Psoas muscle (tissue), 8 donors: ENCODE measurements around the gene RALGAPA2. TPM values are rescaled to one million over a fixed set of nuclear protein-coding genes. Genes with fewer than 3 reads are reported as not detected.

Source experiments
- ATAC-seq, 4 donors: fragments of 200-7000 bp; cut with Tn5 transposase; one replicate each; pipeline ENCODE4 v1.9.1; 2020; ENCODE audit warnings: moderate library complexity in 3 of 4, mild to moderate bottlenecking in 2 of 4
- DNase-seq, 2 donors: peaks; one replicate each; pipeline ENCODE4 v3.0.0-alpha.2; 2020
- H3K27ac ChIP-seq: fragments of 200-600 bp; one replicate; pipeline ENCODE4 v1.8.0; 2022
- H3K27me3 ChIP-seq, 3 donors: fragments of 200-600 bp in 1 of 3; one replicate each; pipeline versions ENCODE4 v1.6.1 to v1.8.0; 2013 to 2022; ENCODE audit warnings: low read length in 2 of 3, mild to moderate bottlenecking in 2 of 3, moderate library complexity in 1 of 3; ENCODE audit not compliant: insufficient read depth in 3 of 3
- H3K36me3 ChIP-seq, 2 donors: fragments of 200-600 bp in 1 of 2; one replicate each; pipeline versions ENCODE4 v1.6.1 to v1.8.0; 2013 to 2022; ENCODE audit warnings: low read depth in 1 of 2, mild to moderate bottlenecking in 1 of 2, moderate library complexity in 1 of 2; ENCODE audit not compliant: insufficient read depth in 1 of 2
- H3K4me1 ChIP-seq: fragments of 200-600 bp; one replicate; pipeline ENCODE4 v1.8.0; 2022
- H3K4me3 ChIP-seq: fragments of 200-600 bp; one replicate; pipeline ENCODE4 v1.8.0; 2022; ENCODE audit warnings: mild to moderate bottlenecking
- H3K9me3 ChIP-seq: fragments of 200-600 bp; one replicate; pipeline ENCODE4 v1.8.0; 2022
- WGBS, 3 donors: extraction: QIAGEN DNeasy Blood & Tissue Kit; methylation state at CpG; one replicate each; pipeline versions ENCODE4 v1.1.6 to v1.1.7; 2013; 5-methylcytosine and 5-hydroxymethylcytosine counted together
- intact Hi-C, 2 donors: fragments of 100-400 bp; cut with DNase I; formaldehyde crosslinking; loops; one replicate each; pipeline versions ENCODE4 v1.11.0 to v1.14.2; 2022
- polyA plus RNA-seq, 3 donors: library from polyadenylated mRNA; stranded (reverse); fragments of 200-250 nt; gene quantifications; one replicate each; pipeline ENCODE4 v1.2.3, GENCODE V29; 2013
- total RNA-seq, 4 donors: library from RNA; stranded (reverse); fragmentation: NEBNext Ultra II Directional in 2 of 4; extraction: Animal tissue kit (Norgen Biotek cat#: 25700) in 2 of 4; gene quantifications; one replicate each; pipeline versions ENCODE4 v1.2.1 to v1.2.4, GENCODE V29; 2021 to 2023
- TF ChIP-seq, protein P1 (sequence below): fragments of 200-600 bp; IDR thresholded peaks from one replicate; pipeline ENCODE4 v1.8.0; 2022; ENCODE audit warnings: antibody characterized with exemption
- donor health status: healthy with polysubstance abuse.
- donor health status: DM: no; HTN: no; CAD: no; lungs with moderate emphysema.
- donor health status: Bipolar disorder and iron deficiency.
- donor health status: healthy.
- donor health status: DM: yes; HTN: yes; CAD: no.
- donor health status: DM: no; HTN: no; CAD: no.
- donor health status: DM: no; HTN: no; CAD: no.
- donor health status: DM: yes; HTN: yes; CAD: no.

The RALGAPA2 gene
- total and polyA plus RNA-seq, 7 donors: 12.2 to 75.5 (median 51.1) TPM

GRCh38 chr20:20630551-20630950, 81.9 kb downstream of the RALGAPA2 start:
- H3K27me3 ChIP-seq: no peaks in the 10 kb centered on the region
- H3K36me3 ChIP-seq: peaks cover 8 to 94% of the 10 kb centered on the region in 2 donors
- 96 to 99% (median 97%) methylated on average over 4 of the region's 4 CpGs for WGBS, 3 donors
- no peaks in the 10 kb centered on the region for H3K4me1 ChIP-seq
- H3K27ac ChIP-seq: no peak overlapping the region
- ATAC-seq (no peak), DNase-seq (no peak)
- H3K9me3 ChIP-seq: no peaks in the 10 kb centered on the region
- intact Hi-C loops: no loop called here
- no peak overlapping the region for H3K4me3 ChIP-seq
- TF ChIP-seq, protein P1, sequence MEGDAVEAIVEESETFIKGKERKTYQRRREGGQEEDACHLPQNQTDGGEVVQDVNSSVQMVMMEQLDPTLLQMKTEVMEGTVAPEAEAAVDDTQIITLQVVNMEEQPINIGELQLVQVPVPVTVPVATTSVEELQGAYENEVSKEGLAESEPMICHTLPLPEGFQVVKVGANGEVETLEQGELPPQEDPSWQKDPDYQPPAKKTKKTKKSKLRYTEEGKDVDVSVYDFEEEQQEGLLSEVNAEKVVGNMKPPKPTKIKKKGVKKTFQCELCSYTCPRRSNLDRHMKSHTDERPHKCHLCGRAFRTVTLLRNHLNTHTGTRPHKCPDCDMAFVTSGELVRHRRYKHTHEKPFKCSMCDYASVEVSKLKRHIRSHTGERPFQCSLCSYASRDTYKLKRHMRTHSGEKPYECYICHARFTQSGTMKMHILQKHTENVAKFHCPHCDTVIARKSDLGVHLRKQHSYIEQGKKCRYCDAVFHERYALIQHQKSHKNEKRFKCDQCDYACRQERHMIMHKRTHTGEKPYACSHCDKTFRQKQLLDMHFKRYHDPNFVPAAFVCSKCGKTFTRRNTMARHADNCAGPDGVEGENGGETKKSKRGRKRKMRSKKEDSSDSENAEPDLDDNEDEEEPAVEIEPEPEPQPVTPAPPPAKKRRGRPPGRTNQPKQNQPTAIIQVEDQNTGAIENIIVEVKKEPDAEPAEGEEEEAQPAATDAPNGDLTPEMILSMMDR: no peak

- H3K27me3 ChIP-seq: no peaks in the 10 kb centered on the region
- DNase-seq: no peak
- H3K4me1 ChIP-seq: no peaks in the 10 kb centered on the region
- no peak overlapping the region for H3K4me3 ChIP-seq
- 94 to 97% (median 95%) methylated on average over 3 of the region's 3 CpGs for WGBS, 3 donors
- no peak overlapping the region for H3K27ac ChIP-seq
- no peaks in the 10 kb centered on the region for H3K9me3 ChIP-seq
- TF ChIP-seq, protein P1: no peak
- peaks cover 8 to 89% of the 10 kb centered on the region in 2 donors for H3K36me3 ChIP-seq
- intact Hi-C loops: no loop called here
- ATAC-seq: no peak
These were observed 82.8 kb downstream of the RALGAPA2 start for GRCh38 chr20:20629556-20630188.

GRCh38 chr20:20628314-20628713, 84.1 kb downstream of the RALGAPA2 start:
- peaks cover 8 to 79% of the 10 kb centered on the region in 2 donors for H3K36me3 ChIP-seq

DNA sequence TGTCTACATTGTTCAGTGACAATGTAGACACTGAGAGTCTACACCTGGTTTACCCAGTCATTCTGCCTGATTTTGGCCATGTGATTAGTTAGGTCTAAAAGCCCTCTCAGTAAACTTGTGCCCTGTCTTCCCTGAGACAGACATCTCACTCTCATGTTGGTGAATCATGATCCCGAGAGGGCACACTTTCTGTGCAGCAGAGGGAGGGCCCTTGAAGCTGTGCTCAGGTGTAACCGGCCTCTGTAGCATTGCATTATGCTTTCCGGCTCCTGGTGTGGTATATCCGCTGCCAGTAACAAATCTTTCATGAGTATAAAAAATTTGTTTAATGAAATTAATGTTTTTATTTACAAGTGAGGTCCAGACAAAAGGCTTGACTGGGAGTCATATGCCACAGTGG, 85.0 kb downstream of the RALGAPA2 start:
- no peaks in the 10 kb centered on the region for H3K4me1 ChIP-seq
- intact Hi-C loops: no loop called here
- no peak overlapping the region for H3K27ac ChIP-seq
- ATAC-seq (peak in 1 of 4 donors; percentile 7), DNase-seq (no peak)
- TF ChIP-seq, protein P1: no peak
- H3K4me3 ChIP-seq: no peak overlapping the region
- peaks cover 8 to 74% of the 10 kb centered on the region in 2 donors for H3K36me3 ChIP-seq
- WGBS, 3 donors: 95% methylated on average over 4 of the region's 4 CpGs
- H3K27me3 ChIP-seq: no peaks in the 10 kb centered on the region
- no peaks in the 10 kb centered on the region for H3K9me3 ChIP-seq

More at GRCh38 chr20:20628314-20628713, 84.1 kb downstream of the RALGAPA2 start:
- H3K4me3 ChIP-seq: no peak overlapping the region
- intact Hi-C loops: no loop called here
- no peaks in the 10 kb centered on the region for H3K4me1 ChIP-seq
- WGBS, 3 donors: 92 to 95% (median 93%) methylated on average over 2 of the region's 2 CpGs
- TF ChIP-seq, protein P1: no peak
- DNase-seq: no peak
- peak in 3 of 4 donors; percentile 5 to 31 (median 22) for ATAC-seq
- H3K27ac ChIP-seq: no peak overlapping the region
- H3K9me3 ChIP-seq: no peaks in the 10 kb centered on the region
- H3K27me3 ChIP-seq: no peaks in the 10 kb centered on the region

GRCh38 chr20:20624914-20625313, 87.5 kb downstream of the RALGAPA2 start:
- Histone ChIP-seq H3K9me3 (no peaks in the 10 kb centered on the region), H3K27ac (no peak overlapping the region), H3K4me3 (no peak overlapping the region), H3K36me3 (peaks cover 10 to 60% of the 10 kb centered on the region in 2 donors), H3K27me3 (no peaks in the 10 kb centered on the region), H3K4me1 (peaks cover 9% of the 10 kb centered on the region)
- no peak for ATAC-seq
- WGBS, 3 donors: 82 to 84% (median 83%) methylated on average over 2 of the region's 2 CpGs
- intact Hi-C loops: no loop called here
- TF ChIP-seq, protein P1: no peak
- no peak for DNase-seq
